ENCODE measurements around the gene UBA52.

- TF ChIP-seq EZH2 (IDR thresholded peaks at IDR 0.05) (no peak), POLR2AphosphoS5 (IDR thresholded peaks at IDR 0.05; ENCODE audit: borderline replicate concordance, low read depth, low read length) (no peak)
These were observed 5.8 kb downstream of the UBA52 start for GRCh38 chr19:18577365-18577914.
